Measurements from ENCODE around the gene FARP1.

The FARP1 gene

GRCh38 chr13:98346904-98347636 is 204.2 kb downstream of the FARP1 start:
- H3K27me3 ChIP-seq (ENCODE audit: insufficient read depth, low read depth, severe bottlenecking) = no peaks in the 10 kb centered on the region
- no peaks in the 10 kb centered on the region for H3K9me3 ChIP-seq (ENCODE audit: severe bottlenecking)
- DNase-seq = no peak
- H3K36me3 ChIP-seq = peaks cover 21% of the 10 kb centered on the region
- no peak overlapping the region for H3K27ac ChIP-seq
- TF ChIP-seq CTCF (IDR thresholded peaks at IDR 0.05; ENCODE audit: low read depth, low read length) = no peak
- no peak overlapping the region for H3K4me3 ChIP-seq (ENCODE audit: low read depth, low read length)

GRCh38 chr13:98347756-98348155 is 204.9 kb downstream of the FARP1 start:
- Histone ChIP-seq H3K27me3 (ENCODE audit: insufficient read depth, low read depth, severe bottlenecking) (no peaks in the 10 kb centered on the region), H3K9me3 (ENCODE audit: severe bottlenecking) (no peaks in the 10 kb centered on the region), H3K4me3 (ENCODE audit: low read depth, low read length) (no peak overlapping the region), H3K36me3 (peaks cover 21% of the 10 kb centered on the region), H3K27ac (no peak overlapping the region)
- no peak for DNase-seq
- TF ChIP-seq CTCF (IDR thresholded peaks at IDR 0.05; ENCODE audit: low read depth, low read length) = no peak

GRCh38 chr13:98348466-98349200 is 205.7 kb downstream of the FARP1 start:
- Histone ChIP-seq H3K4me3 (ENCODE audit: low read depth, low read length) (no peak overlapping the region), H3K9me3 (ENCODE audit: severe bottlenecking) (no peaks in the 10 kb centered on the region), H3K27me3 (ENCODE audit: insufficient read depth, low read depth, severe bottlenecking) (no peaks in the 10 kb centered on the region), H3K27ac (no peak overlapping the region), H3K36me3 (peaks cover 21% of the 10 kb centered on the region)
- no peak for DNase-seq
- TF ChIP-seq CTCF (IDR thresholded peaks at IDR 0.05; ENCODE audit: low read depth, low read length) = no peak

- H3K27me3 ChIP-seq (ENCODE audit: insufficient read depth, low read depth, severe bottlenecking) = no peaks in the 10 kb centered on the region
- peak; percentile 86 for DNase-seq
- TF ChIP-seq CTCF (IDR thresholded peaks at IDR 0.05; ENCODE audit: low read depth, low read length) = peak; percentile 90
- peaks cover 15% of the 10 kb centered on the region for H3K36me3 ChIP-seq
- H3K27ac ChIP-seq = no peak overlapping the region
- H3K9me3 ChIP-seq (ENCODE audit: severe bottlenecking) = no peaks in the 10 kb centered on the region
- no peak overlapping the region for H3K4me3 ChIP-seq (ENCODE audit: low read depth, low read length)
Measured at GRCh38 chr13:98349731-98350305, 206.9 kb downstream of the FARP1 start.

GRCh38 chr13:98350746-98351330 is 207.9 kb downstream of the FARP1 start:
- Histone ChIP-seq H3K36me3 (peaks cover 5% of the 10 kb centered on the region), H3K4me3 (ENCODE audit: low read depth, low read length) (no peak overlapping the region), H3K9me3 (ENCODE audit: severe bottlenecking) (no peaks in the 10 kb centered on the region), H3K27ac (no peak overlapping the region), H3K27me3 (ENCODE audit: insufficient read depth, low read depth, severe bottlenecking) (no peaks in the 10 kb centered on the region)
- no peak for DNase-seq
- no peak for TF ChIP-seq CTCF (IDR thresholded peaks at IDR 0.05; ENCODE audit: low read depth, low read length)
